Upper lobe of right lung (tissue), 1 donor: Measurements from ENCODE around the gene CTSL. TPM values are rescaled to one million over a fixed set of nuclear protein-coding genes. Genes with fewer than 3 reads are reported as not detected.

Source experiments
- ATAC-seq: fragments of 200-7000 bp; cut with Tn5 transposase; one replicate; pipeline ENCODE4 v1.9.1; 2020; ENCODE audit warnings: mild to moderate bottlenecking, moderate library complexity
- DNase-seq: peaks from one replicate; pipeline ENCODE4 v3.0.0-alpha.2; 2020
- H3K27ac ChIP-seq: fragments of 200-600 bp; one replicate; pipeline ENCODE4 v1.8.0; 2022
- H3K27me3 ChIP-seq: fragments of 200-600 bp; one replicate; pipeline ENCODE4 v1.8.0; 2022; ENCODE audit warnings: mild to moderate bottlenecking
- H3K36me3 ChIP-seq: fragments of 200-600 bp; one replicate; pipeline ENCODE4 v1.8.0; 2022
- H3K4me1 ChIP-seq: fragments of 200-600 bp; one replicate; pipeline ENCODE4 v1.8.0; 2022
- H3K4me3 ChIP-seq: fragments of 200-600 bp; one replicate; pipeline ENCODE4 v1.8.0; 2022; ENCODE audit warnings: mild to moderate bottlenecking
- H3K9me3 ChIP-seq: fragments of 200-600 bp; one replicate; pipeline ENCODE4 v1.8.0; 2022
- CTCF ChIP-seq: fragments of 200-600 bp; IDR thresholded peaks from one replicate; pipeline ENCODE4 v1.8.0; 2022; ENCODE audit warnings: antibody characterized with exemption
- intact Hi-C: fragments of 100-400 bp; cut with DNase I; formaldehyde crosslinking; loops from one replicate; pipeline ENCODE4 v1.11.0; 2022
- total RNA-seq: library from RNA; stranded (reverse); fragmentation: NEBNext Ultra II Directional; extraction: Animal tissue kit (Norgen Biotek cat#: 25700); gene quantifications from one replicate; pipeline ENCODE4 v1.2.1, GENCODE V29; 2021
- donor health status: DM: no; HTN: yes; CAD: no; lungs with severe emphysema.

CTSL gene
- total RNA-seq, 1 donor from 2014 or later = 146 TPM

GRCh38 chr9:87695523-87695922, 30.4 kb upstream of the CTSL start:
- TF ChIP-seq CTCF = no peak
- Histone ChIP-seq H3K36me3 (peaks cover 62% of the 10 kb centered on the region), H3K27me3 (no peaks in the 10 kb centered on the region), H3K4me3 (no peak overlapping the region), H3K4me1 (no peaks in the 10 kb centered on the region), H3K27ac (no peak overlapping the region), H3K9me3 (no peaks in the 10 kb centered on the region)
- intact Hi-C loops = no loop called here
- ATAC-seq (no peak), DNase-seq (no peak)

GRCh38 chr9:87696641-87697040, 29.3 kb upstream of the CTSL start:
- no peak for ATAC-seq
- no peak for TF ChIP-seq CTCF

GRCh38 chr9:87698069-87698809, 27.7 kb upstream of the CTSL start:
- ATAC-seq = peak; percentile 86
- peak; percentile 86 for DNase-seq
- no peak for TF ChIP-seq CTCF
- no peak overlapping the region for H3K27ac ChIP-seq
- H3K4me3 ChIP-seq = no peak overlapping the region
- H3K27me3 ChIP-seq = no peaks in the 10 kb centered on the region
- no peaks in the 10 kb centered on the region for H3K4me1 ChIP-seq
- no peaks in the 10 kb centered on the region for H3K9me3 ChIP-seq
- intact Hi-C loops = no loop called here
- H3K36me3 ChIP-seq = peaks cover 84% of the 10 kb centered on the region

More at GRCh38 chr9:87696641-87697040, 29.3 kb upstream of the CTSL start:
- intact Hi-C loops = no loop called here
- no peak for DNase-seq
- no peak overlapping the region for H3K27ac ChIP-seq
- no peak overlapping the region for H3K4me3 ChIP-seq
- no peaks in the 10 kb centered on the region for H3K9me3 ChIP-seq
- no peaks in the 10 kb centered on the region for H3K4me1 ChIP-seq
- peaks cover 71% of the 10 kb centered on the region for H3K36me3 ChIP-seq
- H3K27me3 ChIP-seq = no peaks in the 10 kb centered on the region

GRCh38 chr9:87699835-87700234, 26.1 kb upstream of the CTSL start:
- no peaks in the 10 kb centered on the region for H3K9me3 ChIP-seq
- no peaks in the 10 kb centered on the region for H3K4me1 ChIP-seq
- no peak overlapping the region for H3K4me3 ChIP-seq
- ATAC-seq (no peak), DNase-seq (no peak)
- H3K36me3 ChIP-seq = peaks cover 91% of the 10 kb centered on the region
- no peak for TF ChIP-seq CTCF
- H3K27ac ChIP-seq = no peak overlapping the region
- H3K27me3 ChIP-seq = no peaks in the 10 kb centered on the region
- intact Hi-C loops = no loop called here

GRCh38 chr9:87701491-87701890, 24.4 kb upstream of the CTSL start:
- Histone ChIP-seq H3K27ac (no peak overlapping the region), H3K27me3 (no peaks in the 10 kb centered on the region), H3K36me3 (peaks cover 86% of the 10 kb centered on the region), H3K9me3 (no peaks in the 10 kb centered on the region), H3K4me1 (no peaks in the 10 kb centered on the region), H3K4me3 (no peak overlapping the region)
- TF ChIP-seq CTCF = no peak
- ATAC-seq (no peak), DNase-seq (no peak)
- intact Hi-C loops = no loop called here
